Liver (tissue), 9 donors: Measurements from ENCODE around the gene GLS. TPM values are rescaled to one million over a fixed set of nuclear protein-coding genes. Genes with fewer than 3 reads are reported as not detected.

Source experiments
- DNase-seq: peaks from one replicate; pipeline ENCODE4 v3.0.0-alpha.2; 2017; ENCODE audit warnings: low spot score
- H3K27ac ChIP-seq, 2 donors: one replicate each; pipeline ENCODE4 v1.7.0; 2013; ENCODE audit warnings: inconsistent platforms in 2 of 2, low read length in 2 of 2, control low read depth in 1 of 2, low read depth in 1 of 2, mild to moderate bottlenecking in 1 of 2
- H3K27me3 ChIP-seq, 4 donors: one replicate each; pipeline versions ENCODE4 v1.6.1 to v1.7.0; 2013; ENCODE audit warnings: low read length in 3 of 4, inconsistent platforms in 1 of 4, mild to moderate bottlenecking in 1 of 4, moderate library complexity in 1 of 4; ENCODE audit not compliant: control insufficient read depth in 4 of 4, insufficient read depth in 4 of 4
- H3K36me3 ChIP-seq, 4 donors: one replicate each; pipeline versions ENCODE4 v1.6.1 to v1.7.0; 2013; ENCODE audit warnings: low read length in 3 of 4, mild to moderate bottlenecking in 3 of 4, low read depth in 1 of 4, moderate library complexity in 1 of 4; ENCODE audit not compliant: control insufficient read depth in 4 of 4, insufficient read depth in 3 of 4
- H3K4me1 ChIP-seq, 4 donors: one replicate each; pipeline versions ENCODE4 v1.6.1 to v1.7.0; 2013; ENCODE audit warnings: low read length in 3 of 4, mild to moderate bottlenecking in 3 of 4, moderate library complexity in 1 of 4; ENCODE audit not compliant: control insufficient read depth in 4 of 4, insufficient read depth in 4 of 4
- H3K4me3 ChIP-seq, 3 donors: one replicate each; pipeline versions ENCODE4 v1.6.1 to v1.7.0; 2013; ENCODE audit warnings: low read length in 3 of 3, control low read depth in 1 of 3, low read depth in 1 of 3, mild to moderate bottlenecking in 1 of 3
- H3K9ac ChIP-seq, 2 donors: one replicate each; pipeline ENCODE4 v1.7.0; 2013; ENCODE audit warnings: low read length in 2 of 2, mild to moderate bottlenecking in 2 of 2, moderate library complexity in 2 of 2, control low read depth in 1 of 2, low read depth in 1 of 2
- H3K9me3 ChIP-seq, 4 donors: one replicate each; pipeline versions ENCODE4 v1.6.1 to v1.7.0; 2013; ENCODE audit warnings: low read length in 3 of 4; ENCODE audit not compliant: control insufficient read depth in 4 of 4
- ATF3 ChIP-seq: IDR thresholded peaks from 2 replicates; pipeline ENCODE4 v1.6.1; 2016; ENCODE audit warnings: antibody characterized with exemption
- EGR1 ChIP-seq, 2 donors: IDR thresholded peaks; 2 replicates each; pipeline ENCODE4 v1.6.1; 2016 to 2018; ENCODE audit warnings: antibody characterized with exemption in 2 of 2, low read depth in 2 of 2
- FOXA1 ChIP-seq: IDR thresholded peaks from 2 replicates; pipeline ENCODE4 v1.6.1; 2016; ENCODE audit warnings: antibody characterized with exemption
- HNF4A ChIP-seq, 2 donors: conservative IDR thresholded peaks; 2 replicates each; pipeline ENCODE4 v1.6.1; 2016; ENCODE audit warnings: antibody characterized with exemption in 2 of 2, mild to moderate bottlenecking in 2 of 2
- HNF4G ChIP-seq: IDR thresholded peaks from 2 replicates; pipeline ENCODE4 v1.6.1; 2016; ENCODE audit warnings: antibody characterized with exemption
- JUND ChIP-seq, 2 donors: IDR thresholded peaks; 2 replicates each; pipeline ENCODE4 v1.6.1; 2016; ENCODE audit warnings: antibody characterized with exemption in 2 of 2
- NR2F2 ChIP-seq: IDR thresholded peaks from 2 replicates; pipeline ENCODE4 v1.6.1; 2016; ENCODE audit warnings: antibody characterized with exemption
- RXRA ChIP-seq, 2 donors: IDR thresholded peaks; 2 replicates each; pipeline ENCODE4 v1.6.1; 2017 to 2018; ENCODE audit warnings: antibody characterized with exemption in 2 of 2, mild to moderate bottlenecking in 1 of 2
- SP1 ChIP-seq: IDR thresholded peaks from 2 replicates; pipeline ENCODE4 v1.6.1; 2018; ENCODE audit warnings: antibody characterized with exemption, mild to moderate bottlenecking
- WGBS: extraction: QIAGEN DNeasy Blood & Tissue Kit; methylation state at CpG from one replicate; pipeline ENCODE4 v1.1.7; 2013; 5-methylcytosine and 5-hydroxymethylcytosine counted together
- polyA plus RNA-seq, 2 donors: library from polyadenylated mRNA; stranded (reverse) in 1 of 2; unstranded in 1 of 2; fragments of 200-250 nt in 1 of 2; fragments of >200 nt in 1 of 2; fragmentation: Nextera tagmentation in 1 of 2; extraction: Ambion mirVana in 1 of 2; gene quantifications; one replicate each; pipeline versions ENCODE4 v1.2.1 to v1.2.3, GENCODE V29; 2013 to 2015
- total RNA-seq, 2 donors: library from RNA; depleted of rRNA; stranded (reverse); fragments of >200 nt; gene quantifications; one replicate each; pipeline ENCODE4 v1.2.3, GENCODE V29; 2014
- TF ChIP-seq, protein P1 (sequence below): IDR thresholded peaks from 2 replicates; pipeline ENCODE4 v1.6.1; 2016; ENCODE audit warnings: antibody characterized with exemption, mild to moderate bottlenecking
- donor health status: healthy.
- donor health status: healthy.
- donor health status: healthy.
- donor health status: healthy.
- donor health status: healthy.

Gene GLS
- total and polyA plus RNA-seq, 4 donors, result 4.3 to 38.6 (median 16.5) TPM

- no peaks in the 10 kb centered on the region for H3K36me3 ChIP-seq
- no peaks in the 10 kb centered on the region for H3K9me3 ChIP-seq
- H3K4me1 ChIP-seq, result no peaks in the 10 kb centered on the region
- no peak overlapping the region for H3K9ac ChIP-seq
- no peaks in the 10 kb centered on the region for H3K27me3 ChIP-seq
- whole genome bisulfite sequencing, result 82% methylated on average over 2 of the region's 2 CpGs
- no peak for DNase-seq
- TF ChIP-seq EGR1 (IDR thresholded peaks at IDR 0.05; ENCODE audit: low read depth in 2 of 2), result no peak
- TF ChIP-seq HNF4G, result no peak
- TF ChIP-seq RXRA (IDR thresholded peaks at IDR 0.05), result no peak
- no peak overlapping the region for H3K27ac ChIP-seq
- no peak overlapping the region for H3K4me3 ChIP-seq
Measured at GRCh38 chr2:190948671-190949070, 68.0 kb downstream of the GLS start.

GRCh38 chr2:190950566-190950991 lies 70.0 kb downstream of the GLS start:
- H3K9ac ChIP-seq, result no peak overlapping the region
- no peaks in the 10 kb centered on the region for H3K27me3 ChIP-seq
- no peaks in the 10 kb centered on the region for H3K9me3 ChIP-seq
- no peaks in the 10 kb centered on the region for H3K36me3 ChIP-seq
- no peak overlapping the region for H3K4me3 ChIP-seq
- no peaks in the 10 kb centered on the region for H3K4me1 ChIP-seq
- no peak overlapping the region for H3K27ac ChIP-seq
- TF ChIP-seq NR2F2 (no peak), HNF4A (conservative IDR thresholded peaks at IDR 0.05) (no peak), FOXA1 (no peak), SP1 (no peak), JUND (IDR thresholded peaks at IDR 0.05) (no peak), ATF3 (no peak)
- DNase-seq, result no peak
- 94% methylated on average over 3 of the region's 3 CpGs for WGBS

DNA sequence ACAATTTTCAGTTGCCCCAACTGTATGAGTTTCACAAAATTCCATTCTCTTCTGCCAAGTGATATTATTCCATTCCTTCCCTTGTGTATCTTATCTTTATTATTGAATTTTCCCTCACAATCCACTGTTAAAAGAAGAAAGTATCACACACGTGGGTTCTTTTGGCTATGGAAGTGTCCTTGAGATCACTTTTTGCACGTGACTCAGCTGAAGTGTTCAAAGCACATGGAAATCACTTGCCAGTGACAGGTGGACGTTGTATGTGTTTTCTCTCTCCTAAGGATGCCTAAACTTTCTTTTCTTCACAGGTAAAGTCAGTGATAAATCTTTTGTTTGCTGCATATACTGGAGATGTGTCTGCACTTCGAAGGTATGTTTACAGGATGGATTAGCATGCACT lies 72.6 kb downstream of the GLS start:
- no peaks in the 10 kb centered on the region for H3K4me1 ChIP-seq
- no peaks in the 10 kb centered on the region for H3K9me3 ChIP-seq
- TF ChIP-seq, protein P1, sequence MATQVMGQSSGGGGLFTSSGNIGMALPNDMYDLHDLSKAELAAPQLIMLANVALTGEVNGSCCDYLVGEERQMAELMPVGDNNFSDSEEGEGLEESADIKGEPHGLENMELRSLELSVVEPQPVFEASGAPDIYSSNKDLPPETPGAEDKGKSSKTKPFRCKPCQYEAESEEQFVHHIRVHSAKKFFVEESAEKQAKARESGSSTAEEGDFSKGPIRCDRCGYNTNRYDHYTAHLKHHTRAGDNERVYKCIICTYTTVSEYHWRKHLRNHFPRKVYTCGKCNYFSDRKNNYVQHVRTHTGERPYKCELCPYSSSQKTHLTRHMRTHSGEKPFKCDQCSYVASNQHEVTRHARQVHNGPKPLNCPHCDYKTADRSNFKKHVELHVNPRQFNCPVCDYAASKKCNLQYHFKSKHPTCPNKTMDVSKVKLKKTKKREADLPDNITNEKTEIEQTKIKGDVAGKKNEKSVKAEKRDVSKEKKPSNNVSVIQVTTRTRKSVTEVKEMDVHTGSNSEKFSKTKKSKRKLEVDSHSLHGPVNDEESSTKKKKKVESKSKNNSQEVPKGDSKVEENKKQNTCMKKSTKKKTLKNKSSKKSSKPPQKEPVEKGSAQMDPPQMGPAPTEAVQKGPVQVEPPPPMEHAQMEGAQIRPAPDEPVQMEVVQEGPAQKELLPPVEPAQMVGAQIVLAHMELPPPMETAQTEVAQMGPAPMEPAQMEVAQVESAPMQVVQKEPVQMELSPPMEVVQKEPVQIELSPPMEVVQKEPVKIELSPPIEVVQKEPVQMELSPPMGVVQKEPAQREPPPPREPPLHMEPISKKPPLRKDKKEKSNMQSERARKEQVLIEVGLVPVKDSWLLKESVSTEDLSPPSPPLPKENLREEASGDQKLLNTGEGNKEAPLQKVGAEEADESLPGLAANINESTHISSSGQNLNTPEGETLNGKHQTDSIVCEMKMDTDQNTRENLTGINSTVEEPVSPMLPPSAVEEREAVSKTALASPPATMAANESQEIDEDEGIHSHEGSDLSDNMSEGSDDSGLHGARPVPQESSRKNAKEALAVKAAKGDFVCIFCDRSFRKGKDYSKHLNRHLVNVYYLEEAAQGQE, result no peak
- TF ChIP-seq FOXA1, result no peak
- H3K27ac ChIP-seq, result no peak overlapping the region
- H3K9ac ChIP-seq, result no peak overlapping the region
- 58% methylated on average over 4 of the region's 4 CpGs for WGBS
- no peaks in the 10 kb centered on the region for H3K36me3 ChIP-seq
- H3K27me3 ChIP-seq, result no peaks in the 10 kb centered on the region
- no peak for DNase-seq
- no peak overlapping the region for H3K4me3 ChIP-seq
